GM18508 (cell line): ENCODE measurements around the gene ZC3H4.
"Not testable (repeated sequence)": the region's sequence is repeated elsewhere in the genome, so short reads cannot be mapped to it uniquely, and the experiment has no call there.

Experiments used
- ATAC-seq: cut with Tn5 transposase; IDR thresholded peaks from one replicate; pipeline ENCODE4 v1.9.1; 2021; ENCODE audit warnings: moderate number of reproducible peaks; ENCODE audit not compliant: insufficient read depth, unreplicated experiment

Gene ZC3H4

GRCh38 chr19:47109177-47109540 lies 4.4 kb downstream of the ZC3H4 start:
- ATAC-seq: no peak

DNA sequence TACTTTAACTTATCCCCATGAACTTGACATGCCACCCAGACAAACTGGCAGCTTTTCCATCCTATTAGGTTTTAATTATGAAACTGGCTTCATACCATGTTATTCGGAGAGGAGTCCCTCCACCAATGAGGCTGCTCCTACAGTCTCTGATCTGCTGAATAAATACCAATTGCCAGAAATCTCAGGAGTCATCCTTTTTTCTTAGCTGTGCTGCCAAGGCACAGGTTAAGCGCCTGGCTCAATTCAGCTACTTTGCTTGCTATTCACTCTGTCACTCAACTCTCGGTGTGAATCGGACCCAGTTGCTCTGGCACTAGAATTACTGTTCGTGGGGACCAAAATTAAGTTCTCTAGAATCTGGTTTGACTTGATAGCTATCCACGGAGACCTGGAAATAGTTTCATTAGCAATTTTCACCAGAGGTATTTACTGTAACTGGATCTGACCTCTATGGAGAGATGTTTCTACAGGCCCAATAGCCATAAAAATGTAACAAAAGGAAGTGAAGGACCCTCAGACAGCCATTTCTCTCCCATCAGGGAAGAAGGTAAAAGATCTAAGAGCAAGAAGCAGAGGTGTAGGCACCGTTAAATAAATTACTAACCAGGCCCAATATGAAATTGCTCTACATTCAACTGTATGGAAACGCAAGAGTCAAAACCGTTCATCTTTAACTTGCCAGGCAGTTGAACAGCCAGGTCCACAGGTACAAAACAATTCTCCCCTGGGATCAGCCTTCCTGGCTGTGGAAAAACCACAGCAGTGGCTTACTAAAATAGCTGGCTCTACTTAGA lies 5.4 kb downstream of the ZC3H4 start:
- ATAC-seq: no peak

DNA sequence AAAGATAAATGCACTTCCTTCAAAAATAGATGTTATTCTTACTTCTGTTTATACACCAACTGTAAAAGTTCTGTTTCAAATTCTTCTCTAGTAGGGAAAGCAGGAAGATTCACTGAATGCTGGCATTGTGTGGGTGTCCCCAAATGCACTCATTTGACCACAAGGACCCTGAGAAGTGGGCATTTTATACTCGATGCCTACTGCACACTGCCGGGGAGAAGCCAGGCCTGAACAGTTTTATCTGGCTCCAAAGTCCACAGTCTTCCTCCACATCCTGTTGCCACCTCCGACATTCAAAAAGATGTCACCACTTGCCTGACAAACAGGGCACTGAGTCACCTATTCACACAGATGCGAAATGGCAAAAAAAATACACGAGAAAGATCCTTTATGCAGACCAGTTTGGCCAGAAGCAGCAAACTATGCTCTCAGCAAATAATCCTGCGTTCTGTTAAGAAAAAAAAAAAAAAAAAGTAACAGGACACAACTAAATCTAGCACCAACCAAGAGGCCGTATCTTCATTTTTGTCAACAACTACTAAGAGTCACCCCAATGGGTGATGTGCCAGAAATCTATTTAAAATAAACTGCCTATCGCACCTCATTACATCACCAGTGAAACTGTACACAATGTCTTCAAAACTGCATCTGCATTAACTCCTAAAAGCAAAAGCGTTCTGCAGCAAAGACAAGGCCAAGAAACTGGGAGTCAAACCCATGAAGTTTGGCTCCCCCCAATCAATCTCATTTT lies 6.2 kb downstream of the ZC3H4 start:
- ATAC-seq: no peak

GRCh38 chr19:47106821-47107201 lies 6.8 kb downstream of the ZC3H4 start:
- no peak for ATAC-seq

GRCh38 chr19:47105874-47106273 lies 7.7 kb downstream of the ZC3H4 start:
- no peak for ATAC-seq

GRCh38 chr19:47104680-47105079 lies 8.9 kb downstream of the ZC3H4 start:
- no peak for ATAC-seq

DNA sequence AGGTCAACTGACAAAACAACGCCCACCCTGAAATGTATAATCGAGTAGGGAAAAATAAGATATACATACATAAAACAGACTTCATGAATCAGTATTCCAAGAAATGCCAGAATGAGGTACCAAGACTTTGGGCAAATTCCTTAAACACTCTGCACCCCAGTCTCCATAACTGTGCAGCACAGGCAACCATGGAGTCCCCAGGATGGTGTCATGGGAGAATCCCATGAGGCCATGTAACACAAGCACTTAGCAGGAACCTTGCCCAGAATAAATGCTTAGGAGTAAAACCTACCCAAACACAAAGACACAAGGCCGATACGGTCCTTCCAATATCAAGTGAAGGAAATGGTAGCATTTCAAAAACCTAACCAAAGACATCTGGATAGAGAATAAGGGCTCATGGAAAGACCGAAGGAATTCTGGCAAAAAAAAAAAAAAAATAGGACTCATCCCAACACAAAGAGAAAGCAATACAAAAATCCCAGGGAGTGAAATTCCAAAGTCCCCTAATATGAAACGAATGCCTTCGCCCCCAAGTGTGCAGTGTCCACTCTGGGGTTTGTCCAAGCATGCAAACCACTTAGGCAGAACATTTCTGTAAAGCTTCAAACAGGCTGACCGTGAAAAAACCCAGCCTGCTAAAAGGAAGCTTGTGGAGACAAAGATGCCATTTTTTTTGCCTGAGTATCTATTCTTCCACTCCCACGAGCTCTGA lies 11.1 kb downstream of the ZC3H4 start:
- no peak for ATAC-seq

DNA sequence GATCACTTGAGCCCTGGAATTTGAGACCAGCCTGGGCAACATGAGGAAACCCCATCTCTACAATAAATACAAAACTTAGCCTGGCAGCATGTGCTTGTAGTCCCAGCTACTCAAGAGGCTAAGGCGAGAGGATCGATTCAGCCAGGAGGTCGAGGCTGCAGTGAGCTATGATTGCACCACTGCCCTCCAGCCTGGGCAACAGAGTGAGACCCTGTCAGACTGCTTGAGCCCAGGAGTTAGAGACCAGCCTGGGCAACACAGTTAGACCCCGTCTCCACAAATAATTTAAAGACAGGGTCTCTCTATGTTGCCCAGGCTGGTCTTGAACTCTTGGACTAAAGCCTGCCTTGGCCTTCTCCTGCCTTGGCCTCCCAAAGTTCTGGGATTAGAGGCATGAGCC lies 12.5 kb downstream of the ZC3H4 start:
- not testable (repeated sequence) for ATAC-seq

GRCh38 chr19:47100290-47100689 lies 13.3 kb downstream of the ZC3H4 start:
- no peak for ATAC-seq

- ATAC-seq: no peak
Observed at GRCh38 chr19:47099576-47100050, 14.0 kb downstream of the ZC3H4 start.

- ATAC-seq: no peak
Observed at GRCh38 chr19:47098608-47099007, 15.0 kb downstream of the ZC3H4 start.

DNA sequence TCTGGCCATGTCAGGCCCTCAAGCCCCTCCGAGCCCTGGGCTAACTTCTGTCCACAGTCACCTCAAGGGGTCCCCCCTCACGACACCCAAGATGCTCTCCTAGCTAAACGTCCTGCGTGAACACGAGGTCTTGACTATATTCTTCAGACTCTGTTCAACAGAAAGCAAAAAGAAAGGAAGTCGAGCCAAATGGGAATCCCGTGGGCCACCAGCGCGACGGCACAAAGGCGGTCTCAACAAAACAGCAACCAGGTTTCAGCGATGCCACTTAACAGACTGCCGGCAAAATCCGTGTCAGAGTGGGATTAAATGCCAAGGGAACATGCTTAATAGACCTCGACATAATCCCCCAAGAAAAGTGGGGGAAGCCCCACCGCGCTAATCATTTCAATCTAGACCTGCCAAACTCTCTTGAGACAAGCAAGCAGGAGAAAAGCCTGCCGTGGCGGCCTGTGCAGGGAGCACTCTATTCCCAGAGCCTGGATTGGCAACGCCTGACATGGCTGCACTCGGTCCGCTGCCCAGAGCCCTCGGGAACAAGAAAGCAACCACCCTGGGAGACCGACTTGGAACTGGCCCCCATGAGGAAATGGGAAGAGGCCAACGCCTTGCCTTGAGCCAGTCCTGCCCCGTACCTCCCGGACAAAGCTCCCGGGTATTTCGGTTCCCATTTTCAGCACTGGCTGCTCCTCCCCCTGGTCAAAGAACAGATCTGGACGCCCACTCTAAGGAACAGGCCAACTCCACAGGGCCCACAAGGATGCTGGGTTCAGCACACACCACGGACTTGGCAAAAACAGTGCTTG lies 16.0 kb downstream of the ZC3H4 start:
- no peak for ATAC-seq

- ATAC-seq: no peak
Observed at GRCh38 chr19:47096721-47097120, 16.9 kb downstream of the ZC3H4 start.

DNA sequence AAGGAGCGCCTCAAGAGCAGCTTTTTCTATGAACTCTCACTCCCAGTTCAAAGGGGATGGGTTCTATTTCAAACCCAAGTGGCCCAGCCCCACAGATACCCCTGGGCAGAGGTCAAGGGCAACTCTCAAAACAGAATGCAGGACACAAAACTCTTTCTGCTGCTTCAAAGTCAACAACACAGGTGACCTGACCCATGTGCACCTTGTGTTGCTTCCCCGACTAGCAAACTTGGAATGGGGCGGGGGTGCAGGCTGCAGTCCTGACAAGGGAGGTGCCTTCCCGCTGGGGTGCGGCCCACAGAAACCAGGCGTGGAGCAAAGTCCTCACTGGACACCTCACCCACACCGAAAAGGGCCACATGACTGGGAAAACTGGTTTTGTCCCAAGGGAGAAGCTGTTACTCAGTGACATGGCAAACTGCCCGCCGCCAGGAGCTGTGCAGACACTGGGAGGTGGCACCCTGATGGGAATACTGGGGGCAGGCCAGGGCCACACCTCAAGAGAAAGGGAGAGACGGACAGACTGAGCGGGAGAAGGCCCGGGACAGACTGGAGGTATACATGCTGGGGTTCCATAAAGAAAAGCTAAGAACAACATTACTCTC lies 17.4 kb downstream of the ZC3H4 start:
- ATAC-seq: no peak

GRCh38 chr19:47095476-47096099 lies 18.0 kb downstream of the ZC3H4 start:
- ATAC-seq: no peak

GRCh38 chr19:47094557-47095475 lies 18.8 kb downstream of the ZC3H4 start:
- ATAC-seq: no peak

- ATAC-seq: no peak
Observed at GRCh38 chr19:47093841-47094240, 19.7 kb downstream of the ZC3H4 start.

DNA sequence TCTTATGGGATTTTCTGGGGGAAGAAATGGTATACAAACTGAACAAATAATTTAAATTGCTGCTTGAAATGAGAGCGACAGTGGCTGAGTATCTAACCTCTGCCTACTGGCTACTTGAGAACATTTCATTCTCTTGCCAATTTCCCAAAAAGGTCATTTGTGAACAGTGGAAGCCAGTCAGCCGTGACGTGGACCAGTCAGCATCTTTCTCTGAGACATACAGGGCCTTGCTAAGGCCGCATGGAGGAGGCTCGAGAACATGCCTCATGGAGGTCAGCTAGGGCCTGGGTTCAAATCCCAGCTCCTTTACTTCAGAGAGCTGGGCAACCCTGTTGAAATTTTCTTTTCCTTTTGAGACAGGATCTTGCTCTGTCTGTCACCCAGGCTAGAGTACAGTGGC lies 20.3 kb downstream of the ZC3H4 start:
- no peak for ATAC-seq
